ENCODE data around the gene CHCHD6.

The CHCHD6 gene

GRCh38 chr3:126865736-126866135 lies 161.7 kb downstream of the CHCHD6 start:
- H3K4me3 ChIP-seq (ENCODE audit: low read length): no peak overlapping the region
- TF ChIP-seq CTCF (conservative IDR thresholded peaks at IDR 0.05; ENCODE audit: low read length): no peak
- no peak for DNase-seq (ENCODE audit: low read depth)

GRCh38 chr3:126866175-126866759 lies 162.2 kb downstream of the CHCHD6 start:
- DNase-seq (ENCODE audit: low read depth): no peak
- no peak for TF ChIP-seq CTCF (conservative IDR thresholded peaks at IDR 0.05; ENCODE audit: low read length)
- H3K4me3 ChIP-seq (ENCODE audit: low read length): no peak overlapping the region

- H3K4me3 ChIP-seq (ENCODE audit: low read length): no peak overlapping the region
- TF ChIP-seq CTCF (conservative IDR thresholded peaks at IDR 0.05; ENCODE audit: low read length): no peak
- no peak for DNase-seq (ENCODE audit: low read depth)
Measured at GRCh38 chr3:126867190-126867862, 163.3 kb downstream of the CHCHD6 start.

- no peak for DNase-seq (ENCODE audit: low read depth)
- TF ChIP-seq CTCF (conservative IDR thresholded peaks at IDR 0.05; ENCODE audit: low read length): no peak
- no peak overlapping the region for H3K4me3 ChIP-seq (ENCODE audit: low read length)
Measured at GRCh38 chr3:126867863-126868200, 163.8 kb downstream of the CHCHD6 start.

- no peak for DNase-seq (ENCODE audit: low read depth)
- no peak overlapping the region for H3K4me3 ChIP-seq (ENCODE audit: low read length)
- TF ChIP-seq CTCF (conservative IDR thresholded peaks at IDR 0.05; ENCODE audit: low read length): no peak
Measured at GRCh38 chr3:126870608-126871210, 166.7 kb downstream of the CHCHD6 start.

GRCh38 chr3:126872701-126873342 lies 168.8 kb downstream of the CHCHD6 start:
- TF ChIP-seq CTCF (conservative IDR thresholded peaks at IDR 0.05; ENCODE audit: low read length): no peak
- DNase-seq (ENCODE audit: low read depth): no peak
- no peak overlapping the region for H3K4me3 ChIP-seq (ENCODE audit: low read length)
